SIG-M5 treated with dmso at 0.1 percent for 504 hours (cell line): ENCODE measurements around the gene CIBAR2.
A peak's percentile ranks its signal among the peaks of the same experiment; 100 is the strongest.

Source experiments
- DNase-seq: peaks from one replicate; lab custom pipeline; 2025; ENCODE audit not compliant: unreplicated experiment; lab: John Stamatoyannopoulos, UW

CIBAR2 gene

GRCh38 chr16:85103114-85104079, 8.9 kb downstream of the CIBAR2 start:
- DNase-seq, result no peak

GRCh38 chr16:85101956-85102630, 10.2 kb downstream of the CIBAR2 start:
- DNase-seq, result no peak

GRCh38 chr16:85100265-85100664, 12.0 kb downstream of the CIBAR2 start:
- DNase-seq, result no peak

GRCh38 chr16:85098565-85098964, 13.7 kb downstream of the CIBAR2 start:
- no peak for DNase-seq

- no peak for DNase-seq
Measured at GRCh38 chr16:85096921-85097320, 15.4 kb downstream of the CIBAR2 start.

- no peak for DNase-seq
Measured at GRCh38 chr16:85094812-85095211, 17.5 kb downstream of the CIBAR2 start.

GRCh38 chr16:85094176-85094805, 18.0 kb downstream of the CIBAR2 start:
- no peak for DNase-seq

GRCh38 chr16:85093705-85094104, 18.6 kb downstream of the CIBAR2 start:
- DNase-seq, result no peak

- no peak for DNase-seq
Measured at GRCh38 chr16:85092851-85093250, 19.4 kb downstream of the CIBAR2 start.

GRCh38 chr16:85092309-85092708, 20.0 kb downstream of the CIBAR2 start:
- no peak for DNase-seq

- no peak for DNase-seq
Measured at GRCh38 chr16:85091522-85091910, 20.8 kb downstream of the CIBAR2 start.

GRCh38 chr16:85090873-85091521, 21.3 kb downstream of the CIBAR2 start:
- peak; percentile 73 for DNase-seq

GRCh38 chr16:85090181-85090580, 22.1 kb downstream of the CIBAR2 start:
- no peak for DNase-seq

- no peak for DNase-seq
Measured at GRCh38 chr16:85089525-85089924, 22.7 kb downstream of the CIBAR2 start.

- no peak for DNase-seq
Measured at GRCh38 chr16:85088570-85089199, 23.6 kb downstream of the CIBAR2 start.

- DNase-seq, result no peak
Measured at GRCh38 chr16:85087899-85088569, 24.2 kb downstream of the CIBAR2 start.

- peak; percentile 50 for DNase-seq
Measured at GRCh38 chr16:85086347-85087291, 25.7 kb downstream of the CIBAR2 start.

GRCh38 chr16:85085721-85086120, 26.6 kb downstream of the CIBAR2 start:
- DNase-seq, result no peak
